ENCODE data around the gene TTC8. TPM values are rescaled to one million over a fixed set of nuclear protein-coding genes. Genes with fewer than 3 reads are reported as not detected.
A peak's percentile ranks its signal among the peaks of the same experiment; 100 is the strongest.

The TTC8 gene
- polyA plus RNA-seq, 1 of the 3 experiments (the other 2 are of a cell fraction) = 51.6 TPM

GRCh38 chr14:88793259-88793625 lies 31.2 kb upstream of the TTC8 start:
- Histone ChIP-seq H4K20me1 (ENCODE audit: insufficient read depth) (no peaks in the 10 kb centered on the region), H3K9me3 (no peaks in the 10 kb centered on the region), H3K4me1 (ENCODE audit: control insufficient read depth in 1 of 2, insufficient read depth in 2 of 2, low read depth in 1 of 2, low read length in 1 of 2) (peaks cover 0 to 2% of the 10 kb centered on the region in 2 experiments; a peak in 2 of 4 replicates), H3K27ac (ENCODE audit: low read depth in 2 of 2, low read length in 1 of 2) (peak overlapping the region in 1 of 2 experiments; percentile 94; a peak in 2 of 4 replicates), H3K9me2 (no peaks in the 10 kb centered on the region), H3K4me2 (peak overlapping the region; percentile 82), H3K9ac (no peak overlapping the region), H2AFZ (ENCODE audit: low read depth) (peak overlapping the region; percentile 85), H3K36me3 (replicated peaks in 1 of 2; ENCODE audit: control insufficient read depth in 1 of 2, insufficient read depth in 2 of 2, low read length in 1 of 2) (no peaks in the 10 kb centered on the region), H3K79me2 (ENCODE audit: insufficient read depth) (no peaks in the 10 kb centered on the region), H3F3A (replicated peaks; ENCODE audit: insufficient read depth) (no peaks in the 10 kb centered on the region), H3K27me3 (ENCODE audit: insufficient read depth) (peaks cover 20% of the 10 kb centered on the region), H3K4me3 (ENCODE audit: low read depth in 2 of 2, low read length in 1 of 2) (peak overlapping the region; percentile 59 to 62)
- 63% methylated on average over 13 of the region's 13 CpGs for WGBS (ENCODE audit: low lambda C conversion rate)
- ChIA-PET CTCF (interaction anchor here (0.5 to 5.1 kb wide), 23 partner anchors 16 to 385 kb away, joined by 3 to 46 read pairs (median 4); partner anchors contain the start of gene TTC8), POLR2A (interaction anchor here (0.6 to 8.0 kb wide), 11 partner anchors 23 to 615 kb away, joined by 3 to 92 read pairs (median 5); partner anchors contain the start of gene TTC8)
- no peak for TF ChIP-seq GATA2 (CRISPR knock-in tag; IDR thresholded peaks at IDR 0.05)
- TF ChIP-seq CTCF (IDR thresholded peaks at IDR 0.05) = no peak
- no peak for TF ChIP-seq MXI1 (IDR thresholded peaks at IDR 0.05; ENCODE audit: low read depth, low read length)
- no peak for DNase-seq

- WGBS (ENCODE audit: low lambda C conversion rate) = 72% methylated on average over 4 of the region's 4 CpGs
- Histone ChIP-seq H3K4me3 (ENCODE audit: low read depth in 2 of 2, low read length in 1 of 2) (no peak overlapping the region), H3F3A (replicated peaks; ENCODE audit: insufficient read depth) (no peaks in the 10 kb centered on the region), H2AFZ (ENCODE audit: low read depth) (no peak overlapping the region), H3K9me3 (no peaks in the 10 kb centered on the region), H3K36me3 (replicated peaks in 1 of 2; ENCODE audit: control insufficient read depth in 1 of 2, insufficient read depth in 2 of 2, low read length in 1 of 2) (no peaks in the 10 kb centered on the region), H3K9me2 (no peaks in the 10 kb centered on the region), H3K27me3 (ENCODE audit: insufficient read depth) (no peaks in the 10 kb centered on the region), H4K20me1 (ENCODE audit: insufficient read depth) (no peaks in the 10 kb centered on the region), H3K27ac (ENCODE audit: low read depth in 2 of 2, low read length in 1 of 2) (no peak overlapping the region), H3K79me2 (ENCODE audit: insufficient read depth) (no peaks in the 10 kb centered on the region), H3K9ac (no peak overlapping the region), H3K4me1 (ENCODE audit: control insufficient read depth in 1 of 2, insufficient read depth in 2 of 2, low read depth in 1 of 2, low read length in 1 of 2) (peaks cover 0 to 2% of the 10 kb centered on the region in 2 experiments; a peak in 2 of 4 replicates), H3K4me2 (no peak overlapping the region)
- no peak for TF ChIP-seq EP300 (IDR thresholded peaks at IDR 0.05; ENCODE audit: borderline replicate concordance in 1 of 2, low read depth in 1 of 2, low read length in 1 of 2)
- TF ChIP-seq MAX (IDR thresholded peaks at IDR 0.05; ENCODE audit: low read depth) = no peak
- no peak for TF ChIP-seq RAD21 (IDR thresholded peaks at IDR 0.05; ENCODE audit: low read length)
- no peak for TF ChIP-seq FOSL2 (IDR thresholded peaks at IDR 0.05; ENCODE audit: borderline replicate concordance, low read depth)
- no peak for TF ChIP-seq JUND (IDR thresholded peaks at IDR 0.05)
- TF ChIP-seq CHD2 (IDR thresholded peaks at IDR 0.05; ENCODE audit: low read length, partially characterized antibody) = no peak
- TF ChIP-seq GATA2 (CRISPR knock-in tag; IDR thresholded peaks at IDR 0.05) = no peak
- TF ChIP-seq RXRA (IDR thresholded peaks at IDR 0.05; ENCODE audit: borderline replicate concordance, low read depth) = no peak
- no peak for TF ChIP-seq USF2 (IDR thresholded peaks at IDR 0.05; ENCODE audit: borderline replicate concordance, low read depth, low read length)
- no peak for TF ChIP-seq NFIC (IDR thresholded peaks at IDR 0.05; ENCODE audit: borderline replicate concordance)
- TF ChIP-seq ZBTB33 (IDR thresholded peaks at IDR 0.05; ENCODE audit: borderline replicate concordance, low read depth) = no peak
- TF ChIP-seq MEF2A (IDR thresholded peaks at IDR 0.05; ENCODE audit: borderline replicate concordance, low read depth) = no peak
- no peak for TF ChIP-seq NRF1 (IDR thresholded peaks at IDR 0.05; ENCODE audit: low read depth, low read length)
- DNase-seq = no peak
- POLR2A ChIA-PET = interaction anchor here (0.6 to 1.0 kb wide), 2 partner anchors 26 to 103 kb away, joined by 4 to 5 read pairs; partner anchors contain the start of gene TTC8
- CTCF ChIA-PET = interaction anchor here (0.6 to 1.0 kb wide), 2 partner anchors 26 to 820 kb away, joined by 3 read pairs; partner anchors contain the start of gene TTC8
Measured at GRCh38 chr14:88798156-88798555, 26.3 kb upstream of the TTC8 start.

Data from SK-N-SH (cell line).